Osteocyte (in vitro differentiated cells): ENCODE measurements around the gene ATP6V1B1. TPM values are rescaled to one million over a fixed set of nuclear protein-coding genes. Genes with fewer than 3 reads are reported as not detected.

Source experiments
- DNase-seq: peaks from one replicate; pipeline ENCODE4 v3.0.0; 2021; ENCODE audit warnings: mixed read lengths; ENCODE audit not compliant: unreplicated experiment; ENCODE audit errors: extremely low spot score
- H3K27ac Mint-ChIP-seq: one replicate; pipeline ENCODE4 v1.8.0; 2021; ENCODE audit warnings: mild to moderate bottlenecking, mixed read lengths; ENCODE audit not compliant: unreplicated experiment
- H3K27me3 Mint-ChIP-seq: one replicate; pipeline ENCODE4 v1.8.0; 2021; ENCODE audit warnings: mixed read lengths; ENCODE audit not compliant: unreplicated experiment
- H3K36me3 Mint-ChIP-seq: one replicate; pipeline ENCODE4 v1.8.0; 2021; ENCODE audit warnings: mixed read lengths; ENCODE audit not compliant: unreplicated experiment
- H3K4me1 Mint-ChIP-seq: one replicate; pipeline ENCODE4 v1.8.0; 2021; ENCODE audit warnings: mixed read lengths; ENCODE audit not compliant: unreplicated experiment
- H3K4me3 Mint-ChIP-seq: one replicate; pipeline ENCODE4 v1.8.0; 2021; ENCODE audit warnings: mild to moderate bottlenecking, moderate library complexity, mixed read lengths; ENCODE audit not compliant: unreplicated experiment
- H3K9me3 Mint-ChIP-seq: one replicate; pipeline ENCODE4 v1.8.0; 2021; ENCODE audit warnings: mixed read lengths; ENCODE audit not compliant: unreplicated experiment
- total RNA-seq: library from RNA; stranded (reverse); gene quantifications from 2 replicates; pipeline ENCODE4 v1.2.1, GENCODE V29; 2021
- TF ChIP-seq, protein P1 (sequence below): fragments of 200-600 bp; sonication (generic); IDR thresholded peaks from 2 replicates; pipeline ENCODE4 v1.5.0; 2021; ENCODE audit warnings: antibody characterized with exemption, mild to moderate bottlenecking, moderate library complexity

The ATP6V1B1 gene
- total RNA-seq, 1 donor from 2014 or later, result 6.3 TPM

GRCh38 chr2:70984228-70984575 is 48.5 kb downstream of the ATP6V1B1 start:
- peak; percentile 64 for DNase-seq
- Mint-ChIP-seq H3K9me3 (no peaks in the 10 kb centered on the region), H3K4me3 (no peak overlapping the region), H3K36me3 (peaks cover 30% of the 10 kb centered on the region), H3K27ac (no peak overlapping the region), H3K4me1 (no peaks in the 10 kb centered on the region), H3K27me3 (no peaks in the 10 kb centered on the region)
- TF ChIP-seq, protein P1, sequence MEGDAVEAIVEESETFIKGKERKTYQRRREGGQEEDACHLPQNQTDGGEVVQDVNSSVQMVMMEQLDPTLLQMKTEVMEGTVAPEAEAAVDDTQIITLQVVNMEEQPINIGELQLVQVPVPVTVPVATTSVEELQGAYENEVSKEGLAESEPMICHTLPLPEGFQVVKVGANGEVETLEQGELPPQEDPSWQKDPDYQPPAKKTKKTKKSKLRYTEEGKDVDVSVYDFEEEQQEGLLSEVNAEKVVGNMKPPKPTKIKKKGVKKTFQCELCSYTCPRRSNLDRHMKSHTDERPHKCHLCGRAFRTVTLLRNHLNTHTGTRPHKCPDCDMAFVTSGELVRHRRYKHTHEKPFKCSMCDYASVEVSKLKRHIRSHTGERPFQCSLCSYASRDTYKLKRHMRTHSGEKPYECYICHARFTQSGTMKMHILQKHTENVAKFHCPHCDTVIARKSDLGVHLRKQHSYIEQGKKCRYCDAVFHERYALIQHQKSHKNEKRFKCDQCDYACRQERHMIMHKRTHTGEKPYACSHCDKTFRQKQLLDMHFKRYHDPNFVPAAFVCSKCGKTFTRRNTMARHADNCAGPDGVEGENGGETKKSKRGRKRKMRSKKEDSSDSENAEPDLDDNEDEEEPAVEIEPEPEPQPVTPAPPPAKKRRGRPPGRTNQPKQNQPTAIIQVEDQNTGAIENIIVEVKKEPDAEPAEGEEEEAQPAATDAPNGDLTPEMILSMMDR, result no peak

DNA sequence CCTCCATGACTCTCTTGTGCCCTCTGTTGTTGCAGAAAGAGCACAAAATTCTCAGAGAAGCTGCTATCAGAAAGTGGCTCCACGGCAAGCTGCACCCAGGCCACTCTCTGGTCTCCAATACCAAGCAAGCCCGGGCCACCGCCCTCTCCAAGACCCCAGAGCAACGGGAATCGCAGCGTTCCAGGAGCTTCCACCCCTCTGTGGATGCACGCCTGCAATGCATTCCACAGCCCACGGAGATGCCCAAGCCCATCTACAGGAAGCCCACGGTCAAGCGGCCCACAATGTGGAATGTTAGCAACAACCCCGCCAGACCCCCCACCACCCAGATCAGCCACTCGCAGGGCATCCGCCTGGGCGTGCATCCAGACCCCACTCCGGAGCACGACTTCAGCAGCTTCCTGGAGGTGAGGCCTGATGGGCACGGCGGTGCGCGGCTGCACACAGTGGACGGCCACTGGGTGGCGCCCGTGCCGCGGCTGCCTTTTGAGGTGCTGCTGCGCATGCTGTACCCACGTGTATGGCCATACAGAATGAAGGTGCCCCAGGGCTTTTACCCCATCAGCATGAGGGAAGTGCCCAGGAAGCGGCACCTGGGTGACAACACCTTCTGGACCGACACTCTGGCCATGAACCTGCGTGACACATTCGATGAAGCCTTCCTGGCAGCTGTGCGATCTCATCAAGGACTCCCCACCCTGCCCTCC is 49.0 kb downstream of the ATP6V1B1 start:
- Mint-ChIP-seq H3K27ac (no peak overlapping the region), H3K36me3 (peaks cover 30% of the 10 kb centered on the region), H3K4me3 (no peak overlapping the region), H3K4me1 (no peaks in the 10 kb centered on the region), H3K27me3 (no peaks in the 10 kb centered on the region), H3K9me3 (no peaks in the 10 kb centered on the region)
- TF ChIP-seq, protein P1, result peak; percentile 64
- peak; percentile 85 for DNase-seq

DNA sequence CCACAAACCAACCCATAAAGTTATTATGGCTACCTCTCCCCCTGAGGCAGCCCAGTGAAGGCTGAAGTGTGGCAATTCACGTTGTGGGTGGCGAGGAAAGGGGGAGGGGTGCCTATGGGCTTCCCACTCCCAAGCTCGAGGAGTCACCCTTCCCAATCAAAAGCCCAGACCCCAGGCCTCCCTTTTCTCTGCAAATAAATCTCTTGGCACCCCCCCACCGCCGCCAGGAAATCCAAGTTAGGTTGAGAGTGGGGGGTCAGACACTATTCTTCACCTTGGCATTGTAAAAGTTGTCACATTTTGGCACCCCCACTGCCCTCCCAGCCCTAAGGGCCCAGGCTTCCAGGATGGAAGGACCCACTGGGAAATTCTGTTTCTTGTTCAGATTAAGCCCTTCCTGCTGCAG is 49.6 kb downstream of the ATP6V1B1 start:
- Mint-ChIP-seq H3K27ac (no peak overlapping the region), H3K9me3 (no peaks in the 10 kb centered on the region), H3K27me3 (no peaks in the 10 kb centered on the region), H3K4me1 (no peaks in the 10 kb centered on the region), H3K36me3 (peaks cover 30% of the 10 kb centered on the region), H3K4me3 (no peak overlapping the region)
- peak; percentile 76 for DNase-seq
- TF ChIP-seq, protein P1, result no peak

- TF ChIP-seq, protein P1, result no peak
- H3K36me3 Mint-ChIP-seq, result peaks cover 30% of the 10 kb centered on the region
- no peaks in the 10 kb centered on the region for H3K27me3 Mint-ChIP-seq
- no peaks in the 10 kb centered on the region for H3K9me3 Mint-ChIP-seq
- H3K27ac Mint-ChIP-seq, result no peak overlapping the region
- peak; percentile 56 for DNase-seq
- H3K4me1 Mint-ChIP-seq, result no peaks in the 10 kb centered on the region
- H3K4me3 Mint-ChIP-seq, result no peak overlapping the region
Observed at GRCh38 chr2:70985956-70986355, 50.3 kb downstream of the ATP6V1B1 start.

GRCh38 chr2:70986499-70987189 is 50.9 kb downstream of the ATP6V1B1 start:
- no peak overlapping the region for H3K4me3 Mint-ChIP-seq

More at GRCh38 chr2:70986499-70987189, 50.9 kb downstream of the ATP6V1B1 start:
- DNase-seq, result peak; percentile 54
- Mint-ChIP-seq H3K27me3 (no peaks in the 10 kb centered on the region), H3K4me1 (peaks cover 3% of the 10 kb centered on the region), H3K27ac (no peak overlapping the region), H3K36me3 (peaks cover 32% of the 10 kb centered on the region), H3K9me3 (no peaks in the 10 kb centered on the region)
- TF ChIP-seq, protein P1, result no peak
